ENCODE results near the gene DAPP1. TPM values are rescaled to one million over a fixed set of nuclear protein-coding genes. Genes with fewer than 3 reads are reported as not detected.

The DAPP1 gene
- total RNA-seq, 1 experiment from 2014 or later, result not detected

DNA sequence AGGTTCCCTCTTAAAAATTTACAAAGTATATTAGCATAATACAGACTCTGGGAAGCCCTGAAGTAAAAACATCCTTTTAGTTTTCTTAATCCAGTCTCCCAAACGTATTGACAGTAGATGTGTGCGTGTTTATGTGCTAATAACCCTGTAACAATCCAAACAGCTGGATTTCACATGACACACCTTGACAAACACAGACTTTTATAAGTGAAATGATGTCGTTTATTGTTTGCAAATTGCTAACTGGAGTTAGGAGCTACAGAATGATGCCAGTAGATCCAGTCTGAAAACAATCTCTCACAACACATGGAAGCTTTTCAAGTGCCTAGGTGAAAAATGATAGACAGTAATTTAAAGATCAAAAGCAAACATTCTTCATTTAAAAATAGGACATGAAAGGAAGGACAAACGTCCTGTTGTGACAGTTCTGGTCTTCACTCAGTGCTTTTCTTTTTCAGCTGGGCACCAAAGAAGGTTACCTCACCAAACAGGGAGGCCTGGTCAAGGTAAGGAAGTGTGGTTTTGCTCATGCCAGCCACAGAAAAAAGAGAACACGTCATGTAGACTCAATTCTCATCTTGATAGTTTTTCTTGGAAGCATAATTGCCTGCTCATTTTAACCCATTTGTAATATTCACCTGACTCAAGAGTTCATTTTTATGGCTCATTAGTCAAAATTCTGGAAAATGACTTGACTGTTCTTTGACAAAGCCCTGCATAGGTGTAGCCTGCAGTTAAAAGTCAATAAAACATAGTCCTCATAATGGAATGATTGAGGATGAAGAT is 44.7 kb downstream of the DAPP1 start:
- BruUV-seq (replicated peaks), result no TSS peak
- POLR2A ChIA-PET, result no interaction called here
- no peak overlapping the region for H3K27ac Mint-ChIP-seq (ENCODE audit: unreplicated experiment)

GRCh38 chr4:99863804-99864203 is 47.2 kb downstream of the DAPP1 start:
- Histone ChIP-seq H3K27me3 (replicated peaks; ENCODE audit: control insufficient read depth, insufficient read depth, low read length) (no peaks in the 10 kb centered on the region), H3K9me3 (no peaks in the 10 kb centered on the region), H3K4me3 (ENCODE audit: low read depth, low read length) (no peak overlapping the region), H3K36me3 (ENCODE audit: control insufficient read depth, insufficient read depth, low read length) (no peaks in the 10 kb centered on the region), H3K4me1 (no peaks in the 10 kb centered on the region)
- Mint-ChIP-seq H3K4me1 (ENCODE audit: low read depth, unreplicated experiment) (no peaks in the 10 kb centered on the region), H3K27me3 (ENCODE audit: insufficient read depth, unreplicated experiment) (peaks cover 6% of the 10 kb centered on the region), H3K36me3 (ENCODE audit: insufficient read depth, unreplicated experiment) (no peaks in the 10 kb centered on the region), H3K9me3 (ENCODE audit: unreplicated experiment) (no peaks in the 10 kb centered on the region), H3K4me3 (ENCODE audit: unreplicated experiment) (no peak overlapping the region), H3K27ac (ENCODE audit: unreplicated experiment) (no peak overlapping the region)
- no peak for DNase-seq
- ChIA-PET POLR2A (no interaction called here), CTCF (no interaction called here)
- intact Hi-C loops (cut with micrococcal nuclease; ENCODE audit: unreplicated experiment), result no loop called here
- no peak for TF ChIP-seq CTCF (IDR thresholded peaks at IDR 0.05; ENCODE audit: insufficient read depth in 1 of 2, low read depth in 1 of 2, low read length in 1 of 2, severe bottlenecking in 1 of 2, unreplicated experiment in 1 of 2)
- BruUV-seq (replicated peaks), result no TSS peak

More for the DNA sequence above, 44.7 kb downstream of the DAPP1 start:
- Mint-ChIP-seq H3K4me3 (ENCODE audit: unreplicated experiment) (no peak overlapping the region), H3K4me1 (ENCODE audit: low read depth, unreplicated experiment) (no peaks in the 10 kb centered on the region), H3K27me3 (ENCODE audit: insufficient read depth, unreplicated experiment) (peaks cover 12% of the 10 kb centered on the region), H3K9me3 (ENCODE audit: unreplicated experiment) (no peaks in the 10 kb centered on the region), H3K36me3 (ENCODE audit: insufficient read depth, unreplicated experiment) (no peaks in the 10 kb centered on the region)
- H3K4me3 ChIP-seq (ENCODE audit: low read depth, low read length), result no peak overlapping the region
- H3K9me3 ChIP-seq, result no peaks in the 10 kb centered on the region
- H3K36me3 ChIP-seq (ENCODE audit: control insufficient read depth, insufficient read depth, low read length), result no peaks in the 10 kb centered on the region
- peaks cover 1% of the 10 kb centered on the region; the same call in 1 of the 2 replicates for H3K27me3 ChIP-seq (replicated peaks; ENCODE audit: control insufficient read depth, insufficient read depth, low read length)
- H3K4me1 ChIP-seq, result no peaks in the 10 kb centered on the region
- TF ChIP-seq CTCF (IDR thresholded peaks at IDR 0.05; ENCODE audit: insufficient read depth in 1 of 2, low read depth in 1 of 2, low read length in 1 of 2, severe bottlenecking in 1 of 2, unreplicated experiment in 1 of 2), result no peak
- DNase-seq, result no peak
- CTCF ChIA-PET, result no interaction called here
- intact Hi-C loops (cut with micrococcal nuclease; ENCODE audit: unreplicated experiment), result no loop called here

DNA sequence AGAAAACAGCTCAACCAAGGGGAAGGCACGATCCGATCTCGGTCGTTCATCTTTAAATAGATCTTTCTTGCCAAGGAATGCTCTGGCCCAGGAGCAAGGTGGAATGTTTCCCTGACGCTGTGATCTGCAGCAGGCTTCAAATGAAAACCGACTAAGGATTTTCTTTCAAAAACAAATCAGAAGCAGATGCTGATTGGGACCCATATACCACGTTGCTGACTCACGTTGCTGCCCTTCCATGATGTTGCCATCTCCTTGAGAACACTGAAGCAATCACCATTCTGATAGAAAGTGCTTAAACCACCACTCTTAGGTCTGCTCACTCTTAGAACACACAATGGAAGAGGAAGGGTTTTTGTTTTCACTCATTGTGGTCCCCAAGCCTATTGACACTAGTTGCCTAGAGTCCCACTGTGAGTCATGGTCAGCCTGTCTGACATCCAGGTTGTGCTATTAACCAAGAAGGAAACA is 51.5 kb downstream of the DAPP1 start:
- no peaks in the 10 kb centered on the region for H3K9me3 Mint-ChIP-seq (ENCODE audit: unreplicated experiment)
- Histone ChIP-seq H3K36me3 (ENCODE audit: control insufficient read depth, insufficient read depth, low read length) (no peaks in the 10 kb centered on the region), H3K9me3 (no peaks in the 10 kb centered on the region), H3K27me3 (replicated peaks; ENCODE audit: control insufficient read depth, insufficient read depth, low read length) (no peaks in the 10 kb centered on the region), H3K4me1 (no peaks in the 10 kb centered on the region), H3K4me3 (ENCODE audit: low read depth, low read length) (no peak overlapping the region)
- H3K36me3 Mint-ChIP-seq (ENCODE audit: insufficient read depth, unreplicated experiment), result no peaks in the 10 kb centered on the region
- intact Hi-C loops (cut with micrococcal nuclease; ENCODE audit: unreplicated experiment), result no loop called here
- no TSS peak for BruUV-seq (replicated peaks)
- CTCF ChIA-PET, result no interaction called here
- peaks cover 2% of the 10 kb centered on the region for H3K27me3 Mint-ChIP-seq (ENCODE audit: insufficient read depth, unreplicated experiment)
- no peak overlapping the region for H3K27ac Mint-ChIP-seq (ENCODE audit: unreplicated experiment)
- DNase-seq, result no peak
- TF ChIP-seq CTCF (IDR thresholded peaks at IDR 0.05; ENCODE audit: insufficient read depth in 1 of 2, low read depth in 1 of 2, low read length in 1 of 2, severe bottlenecking in 1 of 2, unreplicated experiment in 1 of 2), result no peak
- H3K4me3 Mint-ChIP-seq (ENCODE audit: unreplicated experiment), result no peak overlapping the region
- POLR2A ChIA-PET, result no interaction called here
- H3K4me1 Mint-ChIP-seq (ENCODE audit: low read depth, unreplicated experiment), result no peaks in the 10 kb centered on the region

All from Caco-2 (cell line).